Ureter (tissue), 1 donor: ENCODE measurements around the gene LMOD1. TPM values are rescaled to one million over a fixed set of nuclear protein-coding genes. Genes with fewer than 3 reads are reported as not detected.
A peak's percentile ranks its signal among the peaks of the same experiment; 100 is the strongest.
"Not testable (repeated sequence)": the region's sequence is repeated elsewhere in the genome, so short reads cannot be mapped to it uniquely, and the experiment has no call there.

ENCODE experiments used
- DNase-seq: peaks from one replicate; pipeline ENCODE4 v3.0.0-alpha.2; 2020; ENCODE audit warnings: low spot score
- total RNA-seq: library from RNA; stranded (reverse); gene quantifications from one replicate; pipeline ENCODE4 v1.2.4, GENCODE V29; 2023
- donor health status: DM: yes; HTN: yes; CAD: no.

LMOD1 gene
- total RNA-seq, 1 donor from 2014 or later, result 123 TPM

GRCh38 chr1:201947697-201948008 lies 1.3 kb upstream of the LMOD1 start:
- no peak for DNase-seq

GRCh38 chr1:201945863-201946223 lies 505 bp downstream of the LMOD1 start:
- no peak for DNase-seq

GRCh38 chr1:201945157-201945556 lies 1.2 kb downstream of the LMOD1 start:
- DNase-seq, result no peak

DNA sequence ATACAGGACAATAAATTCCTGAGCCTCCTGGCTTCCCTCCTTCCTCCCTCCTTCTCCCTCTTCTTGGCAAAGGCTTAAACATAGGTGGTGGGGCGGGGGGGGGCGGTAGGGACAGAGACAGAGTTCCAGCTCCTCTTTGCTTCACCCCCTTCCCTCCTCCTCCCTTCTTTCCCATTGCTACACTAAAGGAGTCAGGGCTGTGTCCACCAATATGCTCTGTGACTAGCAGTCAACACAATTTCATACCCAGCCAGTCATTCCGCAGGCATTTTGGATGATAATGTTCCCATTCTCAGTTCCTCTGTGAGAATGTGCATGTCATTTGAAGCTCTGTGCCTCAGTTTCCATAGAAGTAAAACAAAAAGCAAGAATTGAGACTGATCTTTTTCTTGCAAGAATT lies 1.7 kb downstream of the LMOD1 start:
- DNase-seq, result no peak

DNA sequence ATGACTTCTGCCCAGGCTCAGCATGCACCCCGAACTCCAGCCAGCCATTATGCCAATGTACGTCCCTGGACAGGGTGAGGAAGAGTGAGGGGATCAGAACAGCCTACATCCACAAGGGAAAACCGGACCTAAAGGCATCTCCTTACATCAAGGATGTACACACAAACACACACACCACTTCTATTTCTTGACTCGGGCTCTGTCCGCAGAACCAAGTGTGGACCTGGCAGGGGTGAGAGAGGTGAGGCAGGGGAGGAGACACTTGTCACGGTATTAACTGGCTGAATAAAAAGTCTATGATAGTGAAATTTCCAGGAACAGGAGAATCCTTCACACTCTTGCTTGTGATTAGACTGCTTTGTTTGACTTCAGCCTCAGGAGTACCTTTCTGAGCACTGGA lies 2.3 kb downstream of the LMOD1 start:
- DNase-seq, result no peak

DNA sequence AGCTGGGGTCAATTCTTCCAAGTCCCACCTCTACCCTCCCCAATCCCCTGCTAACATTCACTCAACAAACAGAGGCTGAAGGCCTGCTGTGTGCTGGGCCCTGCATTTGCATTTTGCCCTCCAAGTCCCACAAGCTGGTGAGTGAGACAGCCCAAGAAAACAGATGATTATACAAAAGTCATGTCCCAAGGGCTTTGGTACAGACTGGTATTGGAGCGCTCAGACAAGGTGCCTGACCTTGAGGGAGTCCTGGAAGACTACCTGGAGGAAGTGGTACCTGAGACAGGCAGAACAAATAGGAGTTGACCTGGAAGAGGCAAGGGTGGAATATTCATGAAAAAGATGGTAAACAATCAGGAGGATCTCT lies 4.2 kb downstream of the LMOD1 start:
- no peak for DNase-seq

GRCh38 chr1:201941420-201942128 lies 4.8 kb downstream of the LMOD1 start:
- no peak for DNase-seq

DNA sequence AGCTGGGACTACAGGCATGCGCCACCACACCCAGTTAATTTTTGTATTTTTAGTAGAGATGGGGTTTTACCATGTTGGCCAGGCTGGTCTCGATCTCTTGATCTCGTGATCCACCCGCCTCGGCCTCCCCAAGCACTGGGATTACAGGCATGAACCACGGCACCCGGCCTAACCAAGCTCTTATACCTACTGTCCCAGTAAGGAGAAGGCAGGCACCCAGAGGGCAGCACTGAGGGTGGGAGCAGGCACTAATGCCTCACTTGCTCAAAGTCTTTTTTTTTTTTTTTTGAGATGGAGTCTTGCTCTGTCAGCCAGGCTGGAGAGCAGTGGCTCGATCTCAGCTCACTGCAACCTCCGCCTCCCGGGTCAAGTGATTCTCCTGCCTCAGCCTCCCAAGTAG lies 6.0 kb downstream of the LMOD1 start:
- DNase-seq, result not testable (repeated sequence)

DNA sequence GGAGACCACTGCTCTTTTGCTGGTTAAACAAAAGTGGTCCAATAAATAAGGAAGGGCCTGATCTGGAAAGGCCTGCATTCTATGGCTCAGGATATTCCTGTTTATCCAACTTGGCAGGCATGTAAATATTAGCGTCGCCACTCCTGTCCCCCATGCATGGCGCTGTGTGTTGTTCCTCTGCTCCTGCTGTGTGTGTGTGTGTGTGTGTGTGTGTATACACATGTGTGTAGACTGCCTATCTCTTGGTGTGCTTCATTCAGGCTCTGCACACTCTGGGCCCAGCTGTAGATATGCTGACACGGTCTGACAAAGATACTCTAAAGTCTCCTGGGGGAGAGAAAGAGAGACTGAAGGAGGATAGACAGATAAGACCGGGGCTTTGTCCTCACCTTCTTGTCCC lies 6.8 kb downstream of the LMOD1 start:
- no peak for DNase-seq

GRCh38 chr1:201939148-201939547 lies 7.2 kb downstream of the LMOD1 start:
- no peak for DNase-seq

- DNase-seq, result no peak
Observed at GRCh38 chr1:201938440-201939035, 7.8 kb downstream of the LMOD1 start.

- DNase-seq, result no peak
Observed at GRCh38 chr1:201937624-201938213, 8.6 kb downstream of the LMOD1 start.

- DNase-seq, result no peak
Observed at GRCh38 chr1:201933840-201934430, 12.4 kb downstream of the LMOD1 start.

GRCh38 chr1:201930803-201931202 lies 15.5 kb downstream of the LMOD1 start:
- no peak for DNase-seq

DNA sequence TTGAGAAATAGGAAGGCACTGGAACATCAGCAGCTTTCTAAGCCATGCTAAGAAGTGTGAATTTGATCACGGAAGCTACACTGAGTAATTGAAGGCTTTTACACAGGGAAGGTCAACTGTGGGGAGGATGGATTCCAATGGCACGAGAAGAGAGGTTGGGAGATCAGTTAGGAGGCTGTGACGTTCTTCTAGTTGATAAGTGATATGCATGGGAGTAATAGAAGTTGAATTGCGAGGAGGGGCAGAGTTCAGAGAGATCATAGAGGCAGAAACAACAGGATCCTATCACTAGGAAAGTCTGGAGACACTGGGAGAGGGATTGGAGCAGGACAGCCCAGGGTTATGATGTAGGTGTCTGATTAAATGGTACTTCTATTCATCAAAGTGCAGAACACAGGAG lies 16.2 kb downstream of the LMOD1 start:
- DNase-seq, result no peak

- no peak for DNase-seq
Observed at GRCh38 chr1:201928266-201928665, 18.1 kb downstream of the LMOD1 start.

GRCh38 chr1:201925981-201926645 lies 20.2 kb downstream of the LMOD1 start:
- no peak for DNase-seq

DNA sequence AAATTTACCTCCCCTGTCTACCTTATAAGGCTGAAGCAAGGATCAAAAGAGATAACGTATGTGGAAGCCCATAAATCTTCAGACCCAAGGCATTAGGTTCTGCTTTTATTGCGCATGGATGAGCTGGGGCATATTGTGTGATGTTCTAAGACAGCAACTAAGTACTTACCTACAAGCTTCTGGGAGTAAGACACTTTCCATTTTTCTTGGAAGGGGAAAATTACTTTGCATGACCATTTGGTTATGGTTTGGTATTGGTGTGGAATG lies 21.1 kb downstream of the LMOD1 start:
- no peak for DNase-seq

DNA sequence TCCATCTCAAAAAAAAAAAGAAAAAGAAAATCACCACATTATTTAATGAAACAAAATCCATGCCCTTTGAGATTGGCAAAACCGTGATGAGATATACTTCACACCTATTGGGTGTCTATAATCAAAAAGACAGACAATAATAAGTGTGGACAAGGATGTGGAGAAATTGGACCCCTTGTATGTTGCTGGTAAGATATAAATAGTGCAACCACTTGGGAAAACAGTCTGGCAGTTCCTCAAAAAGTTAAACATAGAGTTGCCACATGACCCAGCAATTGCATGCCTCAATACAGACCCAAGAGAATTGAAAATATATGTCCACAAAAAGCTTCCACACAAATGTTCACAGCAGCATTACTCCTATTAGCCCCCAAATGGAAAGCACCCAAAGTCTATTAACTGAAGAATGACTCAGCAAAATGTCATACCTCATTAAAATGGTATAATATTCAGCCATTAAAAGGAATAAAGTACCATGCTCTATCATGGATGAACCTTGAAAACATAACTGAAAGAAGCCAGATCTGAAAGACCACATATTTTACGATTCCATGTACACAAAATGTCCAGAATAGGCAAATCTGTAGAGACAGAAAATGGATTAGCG lies 24.3 kb downstream of the LMOD1 start:
- no peak for DNase-seq

- DNase-seq, result no peak
Observed at GRCh38 chr1:201918343-201918742, 28.0 kb downstream of the LMOD1 start.

- DNase-seq, result no peak
Observed at GRCh38 chr1:201917362-201918033, 28.9 kb downstream of the LMOD1 start.

DNA sequence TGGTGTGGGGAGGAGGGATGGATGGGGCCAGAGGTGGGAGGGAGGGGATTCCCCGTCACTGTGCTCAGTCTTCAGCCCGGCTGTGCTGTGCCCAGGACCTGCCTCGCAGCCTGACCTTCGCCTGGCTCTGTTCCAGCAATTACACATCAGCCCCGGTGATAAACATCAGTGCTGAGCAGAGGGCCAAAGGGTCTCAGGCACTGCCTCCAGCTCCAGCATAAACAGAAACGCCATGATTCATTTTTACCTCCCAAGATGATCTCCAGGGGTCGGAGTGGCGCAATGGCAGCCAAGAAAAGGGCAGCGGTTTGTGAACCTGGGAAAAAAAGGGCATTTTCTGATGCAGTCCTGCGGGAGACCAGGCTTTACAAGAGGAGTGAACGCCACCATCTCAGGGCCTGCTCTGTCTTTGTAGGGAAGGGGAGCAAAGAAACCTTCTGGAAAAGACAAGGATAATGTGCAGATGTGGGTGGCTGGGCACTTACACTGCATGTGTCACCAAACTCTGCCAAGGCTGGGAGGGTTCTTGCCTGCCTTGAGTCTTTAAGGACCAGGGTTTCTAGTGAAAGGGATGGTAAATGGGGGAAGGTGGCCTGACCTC lies 29.6 kb downstream of the LMOD1 start:
- peak; percentile 91 for DNase-seq
